Peyer's patch (tissue), 4 donors: ENCODE results near the gene MINDY1.
A peak's percentile ranks its signal among the peaks of the same experiment; 100 is the strongest.

Source experiments
- POLR2A ChIP-seq, 2 donors: fragments of 450-650 bp; IDR thresholded peaks; one replicate each; pipeline ENCODE4 v1.5.1; 2017; ENCODE audit warnings: antibody characterized with exemption in 2 of 2, mild to moderate bottlenecking in 2 of 2, moderate library complexity in 2 of 2
- TF ChIP-seq, protein P1 (sequence below), 6 experiments: fragments of 450-650 bp in 4 of 6; fragments of 200-600 bp in 2 of 6; sonication (generic) in 1 of 6; IDR thresholded peaks; one replicate each; pipeline ENCODE4 v1.5.1; 2017 to 2019; ENCODE audit warnings: antibody characterized with exemption in 6 of 6, mild to moderate bottlenecking in 3 of 6, moderate library complexity in 1 of 6

DNA sequence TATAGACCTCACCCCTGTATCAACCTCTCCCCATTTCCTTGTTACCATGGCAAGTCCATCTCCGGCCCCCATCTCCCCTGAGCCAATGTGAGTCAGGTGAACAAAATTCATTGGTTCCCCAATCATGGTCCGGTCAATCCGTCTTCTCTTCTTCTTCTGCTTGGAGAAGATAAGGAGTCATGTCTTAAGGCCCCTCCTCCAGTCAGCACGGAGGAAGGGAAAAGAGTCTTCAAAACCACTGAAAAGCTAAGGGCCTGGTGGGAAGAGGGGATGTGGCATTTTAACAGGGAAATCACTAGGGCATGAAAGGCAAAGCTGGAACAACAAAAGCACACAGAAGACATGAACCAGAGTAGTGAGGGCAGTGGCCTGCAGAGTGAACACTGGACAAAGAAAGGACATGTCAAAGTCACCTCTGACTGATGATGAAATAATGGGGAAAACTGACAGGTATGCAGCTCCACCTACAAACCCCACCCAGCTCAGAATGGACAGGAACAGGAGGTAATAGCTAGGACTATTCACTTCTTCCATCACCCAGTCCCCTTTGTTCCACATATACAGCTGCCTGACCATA lies 48.4 kb upstream of the MINDY1 start:
- TF ChIP-seq, protein P1, sequence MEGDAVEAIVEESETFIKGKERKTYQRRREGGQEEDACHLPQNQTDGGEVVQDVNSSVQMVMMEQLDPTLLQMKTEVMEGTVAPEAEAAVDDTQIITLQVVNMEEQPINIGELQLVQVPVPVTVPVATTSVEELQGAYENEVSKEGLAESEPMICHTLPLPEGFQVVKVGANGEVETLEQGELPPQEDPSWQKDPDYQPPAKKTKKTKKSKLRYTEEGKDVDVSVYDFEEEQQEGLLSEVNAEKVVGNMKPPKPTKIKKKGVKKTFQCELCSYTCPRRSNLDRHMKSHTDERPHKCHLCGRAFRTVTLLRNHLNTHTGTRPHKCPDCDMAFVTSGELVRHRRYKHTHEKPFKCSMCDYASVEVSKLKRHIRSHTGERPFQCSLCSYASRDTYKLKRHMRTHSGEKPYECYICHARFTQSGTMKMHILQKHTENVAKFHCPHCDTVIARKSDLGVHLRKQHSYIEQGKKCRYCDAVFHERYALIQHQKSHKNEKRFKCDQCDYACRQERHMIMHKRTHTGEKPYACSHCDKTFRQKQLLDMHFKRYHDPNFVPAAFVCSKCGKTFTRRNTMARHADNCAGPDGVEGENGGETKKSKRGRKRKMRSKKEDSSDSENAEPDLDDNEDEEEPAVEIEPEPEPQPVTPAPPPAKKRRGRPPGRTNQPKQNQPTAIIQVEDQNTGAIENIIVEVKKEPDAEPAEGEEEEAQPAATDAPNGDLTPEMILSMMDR (IDR thresholded peaks at IDR 0.05) = no peak
- peak in 1 of 2 donors; percentile 30 for TF ChIP-seq POLR2A (IDR thresholded peaks at IDR 0.05)
